OCI-LY7 (cell line): Measurements from ENCODE around the gene SPATS1. TPM values are rescaled to one million over a fixed set of nuclear protein-coding genes. Genes with fewer than 3 reads are reported as not detected.

ENCODE experiments used
- BruUV-seq: library from RNA; stranded (reverse); fragments of 400-500 nt; replicated peaks from 2 replicates; lab custom pipeline; 2021; lab: Mats Ljungman, UMichigan
- CTCF ChIA-PET: fragments of 300-600 bp; sonication (Branson Sonifier 250); formaldehyde crosslinking; loops from one replicate; lab custom pipeline; 2022; ENCODE audit warnings: antibody characterized with exemption; ENCODE audit not compliant: unreplicated experiment; lab: Charles Lee
- POLR2A ChIA-PET: fragments of 300-600 bp; sonication (Branson Sonifier 250); formaldehyde crosslinking; loops from one replicate; lab custom pipeline; 2022; ENCODE audit warnings: antibody characterized with exemption; lab: Charles Lee
- DNase-seq: peaks from one replicate; pipeline ENCODE4 v3.0.0-alpha.2; 2015; ENCODE audit warnings: low spot score
- H2AFZ ChIP-seq: fragments of 200-600 bp; sonication (generic), shearing (Covaris generic); 2 replicates; pipeline ENCODE4 v1.6.1; 2014; ENCODE audit warnings: mild to moderate bottlenecking, antibody characterized with exemption, low read length, moderate library complexity
- H3K27ac ChIP-seq: fragments of 200-600 bp; sonication (generic); 2 replicates; pipeline ENCODE4 v1.5.1; 2014; ENCODE audit warnings: mixed run types, low read depth, mild to moderate bottlenecking, moderate library complexity, low read length, inconsistent platforms; ENCODE audit not compliant: poor library complexity, severe bottlenecking
- H3K36me3 ChIP-seq: fragments of 200-600 bp; sonication (generic); 2 replicates; pipeline ENCODE4 v1.6.1; 2014; ENCODE audit warnings: mild to moderate bottlenecking, antibody characterized with exemption, low read length, moderate library complexity, mixed read lengths; ENCODE audit not compliant: insufficient read depth
- H3K4me1 ChIP-seq: fragments of 200-600 bp; sonication (generic); 2 replicates; pipeline ENCODE4 v1.5.1; 2014; ENCODE audit warnings: mild to moderate bottlenecking, low read length; ENCODE audit not compliant: insufficient read depth, poor library complexity, severe bottlenecking
- H3K4me2 ChIP-seq: fragments of 200-600 bp; sonication (generic); 2 replicates; pipeline ENCODE4 v1.6.1; 2014; ENCODE audit warnings: mild to moderate bottlenecking, low read length
- H3K4me3 ChIP-seq: fragments of 200-600 bp; sonication (generic); 2 replicates; pipeline ENCODE4 v1.5.1; 2014; ENCODE audit warnings: mild to moderate bottlenecking, low read depth, low read length; ENCODE audit not compliant: poor library complexity, severe bottlenecking
- H3K79me2 ChIP-seq: fragments of 200-600 bp; sonication (generic); 2 replicates; pipeline ENCODE4 v1.6.1; 2016; ENCODE audit warnings: low read depth, mild to moderate bottlenecking, low read length, moderate library complexity, mixed read lengths; ENCODE audit not compliant: insufficient read depth
- H3K9me2 ChIP-seq: fragments of 200-600 bp; sonication (generic); 2 replicates; pipeline ENCODE4 v1.6.1; 2016; ENCODE audit warnings: mild to moderate bottlenecking, low read length, mixed read lengths; ENCODE audit not compliant: insufficient read depth
- H3K9me3 ChIP-seq: fragments of 200-600 bp; sonication (generic); 2 replicates; pipeline ENCODE4 v1.6.1; 2014; ENCODE audit warnings: mild to moderate bottlenecking, mixed run types, low read length, mixed read lengths
- H4K20me1 ChIP-seq: fragments of 200-600 bp; sonication (generic); 2 replicates; pipeline ENCODE4 v1.6.1; 2014; ENCODE audit warnings: mild to moderate bottlenecking, antibody characterized with exemption, low read length, moderate library complexity, mixed read lengths; ENCODE audit not compliant: insufficient read depth
- EZH2phosphoT487 ChIP-seq: fragments of 200-600 bp; sonication (generic); IDR thresholded peaks from 2 replicates; pipeline ENCODE4 v1.6.1; 2018; ENCODE audit warnings: low read depth, borderline replicate concordance, mild to moderate bottlenecking, mixed run types, antibody characterized with exemption, low read length, moderate library complexity, mixed read lengths
- intact Hi-C: fragments of 100-400 bp; cut with micrococcal nuclease; formaldehyde crosslinking; loops from one replicate; pipeline ENCODE4 v1.10.0; 2022; ENCODE audit not compliant: unreplicated experiment
- total RNA-seq, 2 experiments: library from RNA; depleted of rRNA in 1 of 2; stranded (reverse); fragments of >200 nt in 1 of 2; shearing (Covaris generic) in 1 of 2; gene quantifications; 2 replicates each; pipeline ENCODE4 v1.2.3, GENCODE V29; 2014 to 2022
- TF ChIP-seq, protein P1 (sequence below): fragments of 200-600 bp; sonication (generic); conservative IDR thresholded peaks from 2 replicates; pipeline ENCODE4 v1.5.1; 2014; ENCODE audit warnings: mild to moderate bottlenecking, antibody characterized with exemption, low read length, moderate library complexity, mixed read lengths

SPATS1 gene
- total RNA-seq, 2 experiments from 2014 or later: not detected

DNA sequence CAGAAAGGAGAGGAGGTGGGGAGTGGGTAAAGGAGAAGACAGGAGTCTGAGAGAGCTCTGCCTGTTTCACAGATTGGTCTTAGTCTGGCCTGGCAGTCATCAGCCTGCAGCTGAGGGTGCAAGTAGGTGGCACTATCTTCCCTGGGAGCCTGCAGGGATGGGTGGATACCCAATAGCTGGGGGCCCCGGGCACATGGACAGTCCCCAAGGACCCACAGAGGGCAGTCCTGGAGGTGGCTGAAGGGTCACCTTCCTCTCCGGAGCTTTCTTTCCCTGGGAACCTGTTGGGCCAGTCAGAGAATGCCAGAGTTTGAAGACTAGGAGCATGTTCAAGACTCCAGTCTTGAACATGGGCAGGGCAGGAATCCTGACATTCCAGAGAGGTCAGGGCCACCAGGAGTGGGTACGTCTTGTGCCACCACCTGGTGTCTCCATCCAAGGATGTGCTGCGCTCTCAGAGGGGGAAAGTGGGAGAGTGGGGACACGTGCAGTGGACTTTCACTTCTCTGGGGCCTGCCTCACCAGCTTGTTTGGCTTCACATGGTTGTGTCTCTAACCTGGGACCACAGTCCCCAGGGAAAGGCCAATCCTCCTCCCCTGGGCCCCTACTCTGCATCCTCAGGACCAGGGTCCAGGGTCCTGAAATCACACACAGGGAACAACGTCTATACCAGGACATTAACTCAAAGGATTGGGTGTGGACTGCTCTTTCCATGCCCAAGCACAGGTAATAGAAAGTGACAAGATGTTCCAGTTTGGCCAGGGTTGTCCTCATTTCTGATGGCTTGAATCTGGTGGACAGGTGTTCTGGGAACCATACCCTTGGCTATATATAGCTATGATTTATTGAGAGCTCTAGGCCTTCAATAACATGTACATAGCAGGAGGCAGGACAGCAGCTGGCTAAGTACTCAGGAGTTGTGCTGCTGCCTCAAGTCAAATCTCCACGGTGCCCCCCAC, 47.3 kb upstream of the SPATS1 start:
- Histone ChIP-seq H3K4me1 (no peaks in the 10 kb centered on the region), H3K9me3 (no peaks in the 10 kb centered on the region), H2AFZ (no peak overlapping the region), H3K36me3 (peaks cover 1% of the 10 kb centered on the region), H4K20me1 (no peaks in the 10 kb centered on the region; the same call in 1 of the 2 replicates), H3K79me2 (no peaks in the 10 kb centered on the region), H3K4me2 (no peak overlapping the region), H3K27ac (no peak overlapping the region), H3K9me2 (no peaks in the 10 kb centered on the region), H3K4me3 (no peak overlapping the region)
- TF ChIP-seq, protein P1, sequence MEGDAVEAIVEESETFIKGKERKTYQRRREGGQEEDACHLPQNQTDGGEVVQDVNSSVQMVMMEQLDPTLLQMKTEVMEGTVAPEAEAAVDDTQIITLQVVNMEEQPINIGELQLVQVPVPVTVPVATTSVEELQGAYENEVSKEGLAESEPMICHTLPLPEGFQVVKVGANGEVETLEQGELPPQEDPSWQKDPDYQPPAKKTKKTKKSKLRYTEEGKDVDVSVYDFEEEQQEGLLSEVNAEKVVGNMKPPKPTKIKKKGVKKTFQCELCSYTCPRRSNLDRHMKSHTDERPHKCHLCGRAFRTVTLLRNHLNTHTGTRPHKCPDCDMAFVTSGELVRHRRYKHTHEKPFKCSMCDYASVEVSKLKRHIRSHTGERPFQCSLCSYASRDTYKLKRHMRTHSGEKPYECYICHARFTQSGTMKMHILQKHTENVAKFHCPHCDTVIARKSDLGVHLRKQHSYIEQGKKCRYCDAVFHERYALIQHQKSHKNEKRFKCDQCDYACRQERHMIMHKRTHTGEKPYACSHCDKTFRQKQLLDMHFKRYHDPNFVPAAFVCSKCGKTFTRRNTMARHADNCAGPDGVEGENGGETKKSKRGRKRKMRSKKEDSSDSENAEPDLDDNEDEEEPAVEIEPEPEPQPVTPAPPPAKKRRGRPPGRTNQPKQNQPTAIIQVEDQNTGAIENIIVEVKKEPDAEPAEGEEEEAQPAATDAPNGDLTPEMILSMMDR: no peak
- no peak for TF ChIP-seq EZH2phosphoT487
- POLR2A ChIA-PET: interaction anchor here (0.7 to 1.1 kb wide), 2 partner anchors 13 to 17 kb away, joined by 3 to 4 read pairs; no protein-coding TSS in a partner anchor
- no peak for DNase-seq
- CTCF ChIA-PET: interaction anchor here (0.6 kb wide), 2 partner anchors 25 to 356 kb away, joined by 5 read pairs; no protein-coding TSS in a partner anchor
- no TSS peak for BruUV-seq
- intact Hi-C loops: no loop called here

DNA sequence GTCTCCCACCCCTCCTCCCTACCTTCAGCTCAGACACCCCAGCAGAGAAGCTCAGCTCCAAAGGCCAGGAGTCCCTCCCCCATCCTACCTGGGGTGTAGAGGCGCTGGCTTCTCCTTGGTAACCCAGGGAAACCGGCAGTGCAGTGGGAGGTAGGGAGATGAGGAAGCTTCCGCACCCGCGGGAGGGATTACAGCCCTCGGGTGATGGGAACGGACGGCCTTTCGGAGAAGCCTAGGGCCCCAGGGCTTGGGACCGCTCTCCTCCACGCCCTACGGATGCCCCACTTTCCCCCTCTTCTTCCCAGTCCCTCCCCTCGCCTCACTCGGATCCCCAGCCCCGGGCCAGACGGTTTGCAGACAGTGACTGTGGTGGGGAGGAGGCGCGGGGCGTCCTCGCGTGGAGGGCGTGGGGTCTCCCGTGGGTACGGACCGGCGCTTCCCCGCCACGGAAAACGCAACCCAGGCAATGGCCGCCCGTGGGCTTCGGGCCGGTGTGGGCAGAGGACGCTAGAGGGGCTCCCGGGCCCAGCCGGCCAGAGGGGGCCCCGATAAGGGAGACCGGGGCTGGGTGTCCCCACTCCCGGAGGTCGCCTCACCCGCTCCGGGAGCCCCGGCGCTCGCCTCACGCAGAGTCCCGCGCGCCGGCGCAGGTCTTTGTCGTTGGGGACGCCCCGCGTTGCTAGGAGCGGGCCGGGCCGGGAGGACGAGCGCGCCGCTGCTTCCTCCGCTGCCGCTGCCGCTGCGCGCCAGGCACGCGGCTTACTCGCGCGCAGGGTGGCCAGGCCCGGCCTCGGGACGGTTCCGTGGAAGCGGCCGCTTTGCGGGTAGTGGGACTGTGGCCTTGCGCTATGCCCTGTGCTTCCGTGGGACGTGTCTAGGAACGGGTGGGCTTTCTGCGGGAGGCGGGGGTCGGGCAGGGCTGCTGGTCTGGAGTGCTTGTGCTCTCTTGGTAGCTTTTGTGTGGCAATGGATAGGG, 45.1 kb upstream of the SPATS1 start:
- Histone ChIP-seq H3K9me2 (no peaks in the 10 kb centered on the region), H3K79me2 (no peaks in the 10 kb centered on the region), H4K20me1 (no peaks in the 10 kb centered on the region), H3K27ac (no peak overlapping the region), H3K4me2 (no peak overlapping the region), H3K36me3 (peaks cover 24% of the 10 kb centered on the region), H3K4me1 (no peaks in the 10 kb centered on the region), H2AFZ (no peak overlapping the region), H3K4me3 (no peak overlapping the region), H3K9me3 (no peaks in the 10 kb centered on the region)
- ChIA-PET POLR2A (no interaction called here), CTCF (no interaction called here)
- TF ChIP-seq, protein P1: no peak
- no peak for TF ChIP-seq EZH2phosphoT487
- no peak for DNase-seq
- no TSS peak for BruUV-seq
- intact Hi-C loops: no loop called here
